Cardiac muscle cell (in vitro differentiated cells and primary cell): ENCODE measurements around the gene ACOXL. TPM values are rescaled to one million over a fixed set of nuclear protein-coding genes. Genes with fewer than 3 reads are reported as not detected.

Experiments
- DNase-seq, 2 donors: peaks; one replicate each; pipeline versions ENCODE4 v3.0.0 to v3.0.0-alpha.2; 2010 to 2017; ENCODE audit warnings: low read depth in 1 of 2, low spot score in 1 of 2
- H3K27ac ChIP-seq: fragments of 200-600 bp; sonication (generic); 2 replicates; pipeline ENCODE4 v1.5.1; 2016
- H3K27me3 ChIP-seq: fragments of 200-600 bp; sonication (generic); 2 replicates; pipeline ENCODE4 v1.6.0; 2016; ENCODE audit warnings: control low read depth
- H3K36me3 ChIP-seq: fragments of 200-600 bp; sonication (generic); 2 replicates; pipeline ENCODE4 v1.5.1; 2016; ENCODE audit warnings: control low read depth
- H3K4me1 ChIP-seq: fragments of 200-600 bp; sonication (generic); 2 replicates; pipeline ENCODE4 v1.8.1; 2017; ENCODE audit warnings: low read depth, mild to moderate bottlenecking, mixed run types
- H3K4me3 ChIP-seq: fragments of 200-600 bp; sonication (generic); 2 replicates; pipeline ENCODE4 v1.5.1; 2016; ENCODE audit warnings: mild to moderate bottlenecking
- H3K9me3 ChIP-seq: fragments of 200-600 bp; sonication (generic); 2 replicates; pipeline ENCODE4 v1.5.1; 2017; ENCODE audit warnings: low read depth, mild to moderate bottlenecking, control low read depth
- polyA plus RNA-seq: library from polyadenylated mRNA; unstranded; fragments of >200 nt; fragmentation: Nextera tagmentation; extraction: Ambion mirVana; gene quantifications from 2 replicates; pipeline ENCODE4 v1.2.1, GENCODE V29; 2016
- total RNA-seq: library from RNA; depleted of rRNA; stranded (reverse); fragments of >200 nt; gene quantifications from 2 replicates; pipeline ENCODE4 v1.2.3, GENCODE V29; 2016
- TF ChIP-seq, protein P1 (sequence below): IDR thresholded peaks from 2 replicates; pipeline ENCODE4 v1.5.1; 2012; ENCODE audit warnings: low read depth, mild to moderate bottlenecking, low read length

ACOXL gene
- total and polyA plus RNA-seq, 2 experiments from 2014 or later = 0.89 to 2.4 TPM

DNA sequence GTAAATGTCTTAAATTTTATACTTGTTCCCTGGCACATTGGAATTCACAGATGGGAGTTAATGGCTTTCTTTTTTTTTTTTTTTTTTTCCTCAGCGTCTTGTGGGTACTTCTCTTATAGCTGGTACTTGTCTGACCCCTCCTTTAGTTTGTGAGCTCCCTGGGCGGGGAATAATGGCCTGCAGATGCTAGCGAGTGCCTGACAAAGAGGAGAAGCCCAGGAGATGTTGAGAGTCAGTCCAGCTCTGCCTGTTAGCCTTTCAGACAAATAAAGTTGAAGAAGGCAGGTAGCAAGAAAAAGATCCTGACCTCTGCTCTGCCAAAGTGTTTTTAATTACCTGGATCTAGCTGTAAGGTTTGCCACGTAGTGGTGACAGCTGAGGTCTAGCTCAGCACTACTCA is 395.0 kb downstream of the ACOXL start:
- no peak for DNase-seq
- TF ChIP-seq, protein P1, sequence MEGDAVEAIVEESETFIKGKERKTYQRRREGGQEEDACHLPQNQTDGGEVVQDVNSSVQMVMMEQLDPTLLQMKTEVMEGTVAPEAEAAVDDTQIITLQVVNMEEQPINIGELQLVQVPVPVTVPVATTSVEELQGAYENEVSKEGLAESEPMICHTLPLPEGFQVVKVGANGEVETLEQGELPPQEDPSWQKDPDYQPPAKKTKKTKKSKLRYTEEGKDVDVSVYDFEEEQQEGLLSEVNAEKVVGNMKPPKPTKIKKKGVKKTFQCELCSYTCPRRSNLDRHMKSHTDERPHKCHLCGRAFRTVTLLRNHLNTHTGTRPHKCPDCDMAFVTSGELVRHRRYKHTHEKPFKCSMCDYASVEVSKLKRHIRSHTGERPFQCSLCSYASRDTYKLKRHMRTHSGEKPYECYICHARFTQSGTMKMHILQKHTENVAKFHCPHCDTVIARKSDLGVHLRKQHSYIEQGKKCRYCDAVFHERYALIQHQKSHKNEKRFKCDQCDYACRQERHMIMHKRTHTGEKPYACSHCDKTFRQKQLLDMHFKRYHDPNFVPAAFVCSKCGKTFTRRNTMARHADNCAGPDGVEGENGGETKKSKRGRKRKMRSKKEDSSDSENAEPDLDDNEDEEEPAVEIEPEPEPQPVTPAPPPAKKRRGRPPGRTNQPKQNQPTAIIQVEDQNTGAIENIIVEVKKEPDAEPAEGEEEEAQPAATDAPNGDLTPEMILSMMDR = no peak
- Histone ChIP-seq H3K27ac (no peak overlapping the region), H3K9me3 (no peaks in the 10 kb centered on the region), H3K4me1 (peaks cover 15% of the 10 kb centered on the region), H3K27me3 (no peaks in the 10 kb centered on the region), H3K36me3 (peaks cover 38% of the 10 kb centered on the region), H3K4me3 (no peak overlapping the region)

DNA sequence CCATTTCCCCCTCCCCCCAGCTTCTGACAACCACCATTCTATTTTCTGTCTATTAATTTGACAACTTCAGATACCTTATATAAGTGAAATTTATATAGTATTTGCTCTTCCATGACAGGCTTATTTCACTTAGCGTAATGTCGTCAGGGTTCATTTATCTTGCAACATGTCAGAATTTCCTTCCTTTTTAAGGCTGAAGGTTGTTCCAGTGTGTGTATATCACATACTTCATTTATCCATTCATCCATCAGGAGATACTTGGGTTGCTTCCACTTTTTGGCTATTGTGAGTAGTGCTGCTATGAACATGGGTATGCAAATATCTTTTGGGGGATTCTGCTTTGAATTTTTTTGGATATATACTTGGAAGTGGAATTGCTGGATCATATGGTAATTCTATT is 395.7 kb downstream of the ACOXL start:
- H3K27ac ChIP-seq = no peak overlapping the region
- TF ChIP-seq, protein P1 = no peak
- DNase-seq = no peak
- no peaks in the 10 kb centered on the region for H3K27me3 ChIP-seq
- H3K4me3 ChIP-seq = no peak overlapping the region
- H3K4me1 ChIP-seq = peaks cover 23% of the 10 kb centered on the region
- H3K36me3 ChIP-seq = peaks cover 38% of the 10 kb centered on the region
- H3K9me3 ChIP-seq = no peaks in the 10 kb centered on the region

DNA sequence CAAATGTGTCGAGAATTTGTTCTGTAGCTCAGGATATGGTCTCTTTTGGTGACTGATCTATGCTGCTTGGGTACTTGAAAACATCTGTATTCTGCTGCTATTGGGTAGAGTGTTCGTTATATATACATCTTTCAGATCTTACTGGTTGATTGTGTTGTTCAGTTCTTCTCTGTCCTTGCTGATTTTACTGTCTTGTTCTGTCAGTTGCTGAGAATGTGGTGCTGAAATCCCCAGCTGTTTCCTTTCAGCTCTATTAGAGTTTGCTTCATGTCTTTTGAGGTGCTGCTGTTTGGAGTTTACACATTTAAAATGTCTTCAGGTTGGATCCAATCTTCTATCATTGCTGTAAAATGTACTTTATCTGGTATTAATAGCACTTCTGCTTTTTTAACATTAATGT is 401.2 kb downstream of the ACOXL start:
- Histone ChIP-seq H3K27ac (no peak overlapping the region), H3K4me3 (no peak overlapping the region), H3K27me3 (no peaks in the 10 kb centered on the region), H3K4me1 (peaks cover 19% of the 10 kb centered on the region), H3K36me3 (peaks cover 18% of the 10 kb centered on the region), H3K9me3 (no peaks in the 10 kb centered on the region)
- no peak for DNase-seq
- TF ChIP-seq, protein P1 = no peak

DNA sequence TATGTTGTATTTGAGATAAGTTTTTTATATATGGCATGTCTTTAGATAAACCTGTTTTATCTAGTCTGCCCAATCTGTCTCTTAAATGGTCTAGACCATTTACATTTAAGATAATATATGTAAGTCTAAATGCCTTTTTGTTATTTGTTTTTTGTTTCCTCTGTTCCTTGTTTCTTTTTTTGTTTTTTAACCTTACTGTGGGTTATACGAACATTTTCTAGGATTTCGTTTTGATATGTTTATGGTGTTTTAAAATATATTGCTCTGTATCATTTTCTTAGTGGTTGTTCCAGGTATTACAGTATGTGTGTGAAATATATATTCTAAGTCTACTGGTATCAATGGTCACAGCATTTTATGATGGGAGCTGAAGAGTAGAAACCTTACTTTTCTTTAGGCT is 401.7 kb downstream of the ACOXL start:
- no peak overlapping the region for H3K4me3 ChIP-seq
- H3K27me3 ChIP-seq = no peaks in the 10 kb centered on the region
- TF ChIP-seq, protein P1 = no peak
- DNase-seq = no peak
- peaks cover 13% of the 10 kb centered on the region for H3K36me3 ChIP-seq
- H3K27ac ChIP-seq = no peak overlapping the region
- H3K4me1 ChIP-seq = peaks cover 19% of the 10 kb centered on the region
- no peaks in the 10 kb centered on the region for H3K9me3 ChIP-seq

DNA sequence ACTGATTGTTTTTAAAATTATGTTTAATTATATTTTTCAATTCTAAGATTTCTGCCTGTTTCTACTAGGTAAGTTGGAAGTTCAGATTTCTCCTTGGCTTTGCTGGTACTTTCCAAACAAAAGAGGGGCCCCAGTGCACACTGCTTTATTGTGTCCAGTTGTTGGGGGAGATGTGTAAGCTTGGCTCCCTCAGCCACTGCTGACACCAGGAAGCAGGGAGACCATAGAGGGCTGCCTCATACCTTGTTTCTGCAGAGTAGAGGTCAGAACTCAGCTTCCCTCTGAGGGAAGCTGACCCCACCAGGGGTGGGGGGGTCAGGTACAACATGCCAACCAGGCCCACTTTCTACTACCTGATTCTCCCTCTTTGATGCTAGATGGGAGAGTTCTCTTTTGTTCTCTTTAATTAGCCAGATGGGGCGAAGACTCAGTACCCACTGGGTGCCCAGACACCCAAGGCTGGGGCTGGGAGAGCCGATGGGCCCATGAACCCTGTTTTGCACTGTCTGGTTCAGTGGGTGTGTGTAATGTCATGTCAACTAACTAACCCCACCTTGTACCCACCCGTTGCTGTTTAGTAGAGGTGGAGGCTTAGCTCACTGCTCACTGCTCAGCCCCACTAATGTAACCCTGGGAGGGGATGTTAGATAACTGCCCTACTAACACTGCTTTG is 403.0 kb downstream of the ACOXL start:
- Histone ChIP-seq H3K27ac (no peak overlapping the region), H3K27me3 (no peaks in the 10 kb centered on the region), H3K36me3 (peaks cover 7% of the 10 kb centered on the region), H3K4me1 (peaks cover 19% of the 10 kb centered on the region), H3K9me3 (no peaks in the 10 kb centered on the region), H3K4me3 (no peak overlapping the region)
- TF ChIP-seq, protein P1 = no peak
- no peak for DNase-seq

DNA sequence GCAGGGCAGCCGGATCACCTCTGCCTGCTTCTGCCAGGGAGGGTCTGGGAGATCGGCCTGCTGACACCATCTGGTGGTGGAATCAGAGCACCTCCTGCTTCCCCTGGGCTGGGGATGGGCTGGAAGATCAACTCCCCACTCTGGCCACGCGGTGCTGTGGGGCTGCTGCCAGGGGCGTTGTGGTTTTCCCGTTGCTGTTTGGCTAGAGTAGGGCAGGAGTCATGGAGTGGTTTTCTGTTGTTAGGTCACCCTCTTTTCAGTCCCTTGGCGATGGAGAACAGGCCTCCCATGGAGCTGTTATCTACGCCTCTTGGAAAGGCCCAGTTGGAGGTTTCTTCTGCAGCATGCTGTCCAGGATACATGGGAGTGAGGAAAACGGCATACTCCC is 403.5 kb downstream of the ACOXL start:
- Histone ChIP-seq H3K9me3 (no peaks in the 10 kb centered on the region), H3K27ac (no peak overlapping the region), H3K36me3 (peaks cover 7% of the 10 kb centered on the region), H3K4me1 (peaks cover 19% of the 10 kb centered on the region), H3K27me3 (no peaks in the 10 kb centered on the region), H3K4me3 (no peak overlapping the region)
- TF ChIP-seq, protein P1 = peak; percentile 70
- DNase-seq = peak in 1 of 2 donors; percentile 98
